Measurements from ENCODE around the gene HRH1. TPM values are rescaled to one million over a fixed set of nuclear protein-coding genes. Genes with fewer than 3 reads are reported as not detected.
"Not testable (repeated sequence)": the region's sequence is repeated elsewhere in the genome, so short reads cannot be mapped to it uniquely, and the experiment has no call there.

The HRH1 gene
- total RNA-seq, 4 donors from 2014 or later, result 1.8 to 16.3 (median 6.3) TPM

DNA sequence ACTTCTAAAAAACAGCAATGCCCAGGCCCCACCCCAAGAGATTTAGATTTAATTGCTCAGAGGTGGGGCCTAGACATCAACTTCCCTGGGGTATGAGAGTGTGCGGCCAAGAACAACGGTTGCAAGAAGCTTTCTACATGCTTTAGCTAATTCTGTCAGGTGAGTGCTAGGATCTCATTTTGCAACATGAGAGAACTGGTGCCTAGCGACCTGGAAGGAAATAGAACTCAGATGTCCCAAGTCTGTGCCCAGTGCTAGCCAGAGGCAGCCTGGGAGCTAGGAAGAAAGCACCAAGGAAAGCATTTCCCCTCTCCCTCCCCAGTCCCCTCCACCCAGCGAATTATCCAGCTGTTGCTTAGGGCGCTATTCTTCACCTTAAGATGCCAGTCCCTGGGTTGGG is 22.9 kb upstream of the HRH1 start:
- Histone ChIP-seq H3K36me3 (no peaks in the 10 kb centered on the region), H3K9me3 (no peaks in the 10 kb centered on the region), H3K4me1 (no peaks in the 10 kb centered on the region), H3K4me3 (no peak overlapping the region), H3K27ac (no peak overlapping the region), H3K27me3 (no peaks in the 10 kb centered on the region)
- TF ChIP-seq POLR2A (IDR thresholded peaks at IDR 0.05), result no peak
- TF ChIP-seq, protein P1, sequence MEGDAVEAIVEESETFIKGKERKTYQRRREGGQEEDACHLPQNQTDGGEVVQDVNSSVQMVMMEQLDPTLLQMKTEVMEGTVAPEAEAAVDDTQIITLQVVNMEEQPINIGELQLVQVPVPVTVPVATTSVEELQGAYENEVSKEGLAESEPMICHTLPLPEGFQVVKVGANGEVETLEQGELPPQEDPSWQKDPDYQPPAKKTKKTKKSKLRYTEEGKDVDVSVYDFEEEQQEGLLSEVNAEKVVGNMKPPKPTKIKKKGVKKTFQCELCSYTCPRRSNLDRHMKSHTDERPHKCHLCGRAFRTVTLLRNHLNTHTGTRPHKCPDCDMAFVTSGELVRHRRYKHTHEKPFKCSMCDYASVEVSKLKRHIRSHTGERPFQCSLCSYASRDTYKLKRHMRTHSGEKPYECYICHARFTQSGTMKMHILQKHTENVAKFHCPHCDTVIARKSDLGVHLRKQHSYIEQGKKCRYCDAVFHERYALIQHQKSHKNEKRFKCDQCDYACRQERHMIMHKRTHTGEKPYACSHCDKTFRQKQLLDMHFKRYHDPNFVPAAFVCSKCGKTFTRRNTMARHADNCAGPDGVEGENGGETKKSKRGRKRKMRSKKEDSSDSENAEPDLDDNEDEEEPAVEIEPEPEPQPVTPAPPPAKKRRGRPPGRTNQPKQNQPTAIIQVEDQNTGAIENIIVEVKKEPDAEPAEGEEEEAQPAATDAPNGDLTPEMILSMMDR (IDR thresholded peaks at IDR 0.05), result no peak
- no peak for DNase-seq
- intact Hi-C loops (cut with DNase I; ENCODE audit: low total_unique reads), result no loop called here

DNA sequence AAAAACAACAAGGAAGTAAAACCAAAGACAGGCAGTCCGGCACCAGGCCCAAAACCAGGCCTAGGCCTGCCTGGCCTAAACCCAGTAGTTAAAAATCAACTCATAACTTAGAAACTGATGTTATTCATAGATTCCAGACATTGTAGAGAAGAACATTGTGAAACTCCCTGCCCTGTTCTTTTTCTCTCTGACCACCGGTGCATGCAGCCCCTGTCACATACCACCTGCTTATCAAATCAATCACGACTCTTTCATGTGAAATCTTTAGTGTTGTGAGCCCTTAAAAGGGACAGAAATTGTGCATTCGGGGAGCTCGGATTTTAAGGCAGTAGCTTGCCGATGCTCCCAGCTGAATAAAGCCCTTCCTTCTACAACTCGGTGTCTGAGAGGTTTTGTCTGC is 22.4 kb upstream of the HRH1 start:
- H3K9me3 ChIP-seq; H3K27ac ChIP-seq; H3K36me3 ChIP-seq; H3K4me1 ChIP-seq; intact Hi-C loops (cut with DNase I; ENCODE audit: low total_unique reads); DNase-seq; H3K4me3 ChIP-seq; H3K27me3 ChIP-seq: not testable (repeated sequence)

DNA sequence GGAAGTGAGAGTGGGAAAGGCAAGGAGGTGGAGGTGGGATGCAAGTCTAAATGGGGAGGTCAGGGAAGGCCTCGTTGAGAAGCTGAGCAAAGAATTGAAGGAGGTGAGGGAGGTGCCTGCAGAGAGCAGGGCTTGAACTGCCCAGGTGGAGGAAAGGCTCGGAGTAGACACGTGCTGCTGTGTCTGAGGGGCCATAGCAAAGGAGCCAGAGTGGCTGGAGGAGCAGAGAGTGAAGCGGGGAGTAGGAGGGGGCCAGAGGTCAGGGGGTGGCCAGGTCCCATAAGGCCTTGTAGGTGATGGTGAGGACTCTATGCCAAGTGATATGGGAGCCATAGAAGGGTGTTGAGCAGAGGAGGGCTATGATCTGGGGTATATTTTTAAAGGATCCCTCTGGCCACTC is 21.4 kb upstream of the HRH1 start:
- DNase-seq, result no peak
- Histone ChIP-seq H3K4me1 (no peaks in the 10 kb centered on the region), H3K4me3 (no peak overlapping the region), H3K9me3 (no peaks in the 10 kb centered on the region), H3K27me3 (no peaks in the 10 kb centered on the region), H3K27ac (no peak overlapping the region), H3K36me3 (no peaks in the 10 kb centered on the region)
- intact Hi-C loops (cut with DNase I; ENCODE audit: low total_unique reads), result no loop called here
- no peak for TF ChIP-seq POLR2A (IDR thresholded peaks at IDR 0.05)
- TF ChIP-seq, protein P1 (IDR thresholded peaks at IDR 0.05), result no peak

DNA sequence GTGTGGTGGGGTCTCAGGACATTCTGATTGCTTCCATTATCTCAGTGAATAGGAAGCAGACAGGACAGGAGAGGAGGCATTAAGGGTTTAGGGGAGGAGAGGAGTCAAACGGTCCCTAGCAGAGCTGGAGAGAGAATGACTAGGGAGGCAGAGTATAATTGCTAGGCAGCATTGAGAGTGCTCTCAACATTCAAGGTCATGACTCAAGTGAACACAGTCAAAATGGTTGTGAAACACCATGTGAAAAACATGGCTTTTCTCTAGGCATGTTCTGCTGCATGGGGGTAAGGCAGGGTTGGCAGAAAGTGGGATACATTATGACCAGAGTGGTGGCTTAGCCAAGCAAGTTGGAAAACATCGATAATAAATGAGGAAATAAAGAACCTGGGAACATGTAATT is 19.5 kb upstream of the HRH1 start:
- DNase-seq, result no peak
- intact Hi-C loops (cut with DNase I; ENCODE audit: low total_unique reads), result no loop called here
- no peaks in the 10 kb centered on the region for H3K9me3 ChIP-seq
- no peaks in the 10 kb centered on the region for H3K36me3 ChIP-seq
- no peak overlapping the region for H3K4me3 ChIP-seq
- no peaks in the 10 kb centered on the region for H3K27me3 ChIP-seq
- no peaks in the 10 kb centered on the region for H3K4me1 ChIP-seq
- no peak overlapping the region for H3K27ac ChIP-seq
- no peak for TF ChIP-seq POLR2A (IDR thresholded peaks at IDR 0.05)
- TF ChIP-seq, protein P1 (IDR thresholded peaks at IDR 0.05), result no peak

DNA sequence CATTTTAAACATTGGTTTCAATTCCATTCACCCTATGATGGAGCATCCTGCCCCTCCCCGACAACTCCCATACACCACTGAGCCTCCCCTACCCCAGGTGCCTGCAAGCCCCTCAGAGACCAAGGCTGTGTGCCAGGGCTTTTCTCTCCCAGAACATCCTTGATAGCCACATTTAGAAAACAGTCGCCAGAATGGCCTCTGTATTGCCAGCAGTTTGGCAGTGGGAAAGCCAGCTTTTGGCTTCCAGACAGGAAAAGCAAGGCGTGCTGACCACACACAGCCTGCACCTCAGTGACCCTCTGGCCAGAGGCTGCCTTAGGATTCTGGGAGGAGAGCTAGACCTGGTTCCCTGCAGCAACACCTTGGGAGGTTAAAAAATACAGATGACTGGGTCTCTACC is 18.2 kb upstream of the HRH1 start:
- Histone ChIP-seq H3K27ac (peak overlapping the region; percentile 77 to 82), H3K4me1 (no peaks in the 10 kb centered on the region), H3K4me3 (no peak overlapping the region), H3K36me3 (no peaks in the 10 kb centered on the region), H3K9me3 (no peaks in the 10 kb centered on the region), H3K27me3 (no peaks in the 10 kb centered on the region)
- TF ChIP-seq POLR2A (IDR thresholded peaks at IDR 0.05), result no peak
- TF ChIP-seq, protein P1 (IDR thresholded peaks at IDR 0.05), result no peak
- DNase-seq, result no peak
- intact Hi-C loops (cut with DNase I; ENCODE audit: low total_unique reads), result no loop called here

Measured in uterus (tissue), 4 donors.